SK-N-SH (cell line): ENCODE data around the gene EEF1A2. TPM values are rescaled to one million over a fixed set of nuclear protein-coding genes. Genes with fewer than 3 reads are reported as not detected.

Experiments
- CTCF ChIA-PET: fragments of 300-600, 350-600 bp; formaldehyde crosslinking; extraction: SDS; loops from one replicate; lab custom pipeline; 2021; lab: Yijun Ruan, JAX
- POLR2A ChIA-PET: fragments of 350-600 bp; sonication (Branson Sonifier 250); formaldehyde crosslinking; extraction: SDS; loops from one replicate; lab custom pipeline; 2020; ENCODE audit warnings: antibody characterized with exemption, inconsistent platforms; lab: Yijun Ruan, JAX
- DNase-seq: peaks from one replicate; pipeline ENCODE4 v3.0.0; 2012
- H2AFZ ChIP-seq: fragments of 200-600 bp; sonication (generic); 2 replicates; pipeline ENCODE4 v1.8.1; 2016; ENCODE audit warnings: antibody characterized with exemption, mild to moderate bottlenecking, low read depth
- H3F3A ChIP-seq: fragments of 200-600 bp; sonication (generic); replicated peaks from 2 replicates; pipeline ENCODE3; 2016; ENCODE audit warnings: antibody characterized with exemption, mild to moderate bottlenecking; ENCODE audit not compliant: insufficient read depth
- H3K27ac ChIP-seq, 2 experiments: fragments of 200-500 bp in 1 of 2; fragments of 200-600 bp in 1 of 2; sonication (Bioruptor generic) in 1 of 2; sonication (generic), shearing (Covaris generic) in 1 of 2; 2 replicates each; pipeline versions ENCODE4 v1.5.1 to v1.6.1; 2014 to 2016; ENCODE audit warnings: low read depth in 2 of 2, inconsistent platforms in 1 of 2, low read length in 1 of 2, mild to moderate bottlenecking in 1 of 2, mixed read lengths in 1 of 2
- H3K27me3 ChIP-seq: fragments of 200-600 bp; sonication (generic), shearing (Covaris generic); 2 replicates; pipeline ENCODE4 v1.6.1; 2016; ENCODE audit warnings: mixed run types; ENCODE audit not compliant: insufficient read depth
- H3K36me3 ChIP-seq, 2 experiments: fragments of 200-500 bp in 1 of 2; fragments of 200-600 bp in 1 of 2; sonication (Bioruptor generic) in 1 of 2; sonication (generic) in 1 of 2; replicated peaks in 1 of 2; 2 replicates each; pipeline versions ENCODE3 to v1.5.1; 2014 to 2016; ENCODE audit warnings: low read length in 1 of 2, mild to moderate bottlenecking in 1 of 2; ENCODE audit not compliant: insufficient read depth in 2 of 2, control insufficient read depth in 1 of 2
- H3K4me1 ChIP-seq, 2 experiments: fragments of 200-500 bp in 1 of 2; fragments of 200-600 bp in 1 of 2; sonication (Bioruptor generic) in 1 of 2; sonication (generic), shearing (Covaris generic) in 1 of 2; 2 replicates each; pipeline versions ENCODE4 v1.5.1 to v1.6.1; 2014 to 2016; ENCODE audit warnings: low read depth in 1 of 2, low read length in 1 of 2, mixed run types in 1 of 2; ENCODE audit not compliant: insufficient read depth in 2 of 2, control insufficient read depth in 1 of 2
- H3K4me2 ChIP-seq: fragments of 200-600 bp; sonication (generic), shearing (Covaris generic); 2 replicates; pipeline ENCODE4 v1.6.1; 2017; ENCODE audit warnings: mixed run types
- H3K4me3 ChIP-seq, 2 experiments: fragments of 200-500 bp in 1 of 2; fragments of 200-600 bp in 1 of 2; sonication (Bioruptor generic) in 1 of 2; sonication (generic), shearing (Covaris generic) in 1 of 2; 2 replicates each; pipeline versions ENCODE4 v1.5.1 to v1.8.1; 2014 to 2016; ENCODE audit warnings: low read depth in 2 of 2, inconsistent platforms in 1 of 2, low read length in 1 of 2, mild to moderate bottlenecking in 1 of 2, mixed read lengths in 1 of 2, moderate library complexity in 1 of 2
- H3K79me2 ChIP-seq: fragments of 200-600 bp; sonication (generic); 2 replicates; pipeline ENCODE4 v1.8.1; 2017; ENCODE audit warnings: mild to moderate bottlenecking; ENCODE audit not compliant: insufficient read depth
- H3K9ac ChIP-seq: fragments of 200-600 bp; sonication (generic); 2 replicates; pipeline ENCODE4 v1.6.1; 2017; ENCODE audit warnings: mixed run types
- H3K9me2 ChIP-seq: fragments of 200-600 bp; sonication (generic); 2 replicates; pipeline ENCODE4 v1.6.1; 2017; ENCODE audit warnings: mixed run types
- H3K9me3 ChIP-seq: fragments of 200-600 bp; sonication (generic); 2 replicates; pipeline ENCODE4 v1.6.1; 2017; ENCODE audit warnings: mixed run types, mild to moderate bottlenecking, moderate library complexity
- H4K20me1 ChIP-seq: fragments of 200-600 bp; sonication (generic); 2 replicates; pipeline ENCODE4 v1.6.1; 2017; ENCODE audit warnings: mild to moderate bottlenecking, mixed run types; ENCODE audit not compliant: insufficient read depth
- ELF1 ChIP-seq: IDR thresholded peaks from 2 replicates; pipeline ENCODE4 v1.4.0; 2012
- EP300 ChIP-seq, 2 experiments: IDR thresholded peaks; 2 replicates each; pipeline versions ENCODE4 v1.4.0 to v1.6.1; 2012; ENCODE audit warnings: borderline replicate concordance in 1 of 2, low read depth in 1 of 2, low read length in 1 of 2
- EZH2phosphoT487 ChIP-seq: fragments of 200-600 bp; sonication (generic); IDR thresholded peaks from 2 replicates; pipeline ENCODE4 v1.6.1; 2017; ENCODE audit warnings: low read depth, mixed run types, mild to moderate bottlenecking, antibody characterized with exemption, moderate library complexity, borderline replicate concordance
- FOSL2 ChIP-seq: IDR thresholded peaks from 2 replicates; pipeline ENCODE4 v1.4.0; 2012; ENCODE audit warnings: low read depth, mild to moderate bottlenecking, moderate library complexity, borderline replicate concordance
- GABPA ChIP-seq: IDR thresholded peaks from 2 replicates; pipeline ENCODE4 v1.4.0; 2012; ENCODE audit warnings: low read depth, mild to moderate bottlenecking
- GATA2 ChIP-seq: sonication (generic); formaldehyde crosslinking; IDR thresholded peaks from 2 replicates; pipeline ENCODE4 v1.5.0; 2020; ENCODE audit warnings: mild to moderate bottlenecking, missing genetic modification reagents
- MEF2A ChIP-seq: IDR thresholded peaks from 2 replicates; pipeline ENCODE4 v1.4.0; 2012; ENCODE audit warnings: low read depth, borderline replicate concordance
- WGBS: methylation state at CpG from one replicate; pipeline ENCODE4 v1.1.6; 2017; ENCODE audit warnings: low lambda C conversion rate; 5-methylcytosine and 5-hydroxymethylcytosine counted together
- polyA plus RNA-seq, 3 experiments: library from polyadenylated mRNA; depleted of rRNA; stranded (reverse); fragments of >200 nt; gene quantifications; 2 replicates each; pipeline ENCODE4 v1.2.3, GENCODE V29; 2012
- TF ChIP-seq, protein P1 (sequence below): fragments of 200-600 bp; sonication (generic); IDR thresholded peaks from 2 replicates; pipeline ENCODE4 v1.6.1; 2017; ENCODE audit warnings: antibody characterized with exemption, mild to moderate bottlenecking, moderate library complexity
- TF ChIP-seq, protein P2 (sequence below): IDR thresholded peaks from 2 replicates; pipeline ENCODE4 v1.4.0; 2012; ENCODE audit warnings: low read depth, borderline replicate concordance
- TF ChIP-seq, protein P3 (sequence below): IDR thresholded peaks from 2 replicates; pipeline ENCODE4 v1.4.0; 2012; ENCODE audit warnings: low read depth
- TF ChIP-seq, protein P4 (sequence below): fragments of 150-350 bp; IDR thresholded peaks from 2 replicates; pipeline ENCODE4 v1.6.1; 2017; ENCODE audit warnings: antibody characterized with exemption, low read length, low read depth, borderline replicate concordance

The EEF1A2 gene
- polyA plus RNA-seq, 1 of the 3 experiments (the other 2 are of a cell fraction): 16.5 TPM

DNA sequence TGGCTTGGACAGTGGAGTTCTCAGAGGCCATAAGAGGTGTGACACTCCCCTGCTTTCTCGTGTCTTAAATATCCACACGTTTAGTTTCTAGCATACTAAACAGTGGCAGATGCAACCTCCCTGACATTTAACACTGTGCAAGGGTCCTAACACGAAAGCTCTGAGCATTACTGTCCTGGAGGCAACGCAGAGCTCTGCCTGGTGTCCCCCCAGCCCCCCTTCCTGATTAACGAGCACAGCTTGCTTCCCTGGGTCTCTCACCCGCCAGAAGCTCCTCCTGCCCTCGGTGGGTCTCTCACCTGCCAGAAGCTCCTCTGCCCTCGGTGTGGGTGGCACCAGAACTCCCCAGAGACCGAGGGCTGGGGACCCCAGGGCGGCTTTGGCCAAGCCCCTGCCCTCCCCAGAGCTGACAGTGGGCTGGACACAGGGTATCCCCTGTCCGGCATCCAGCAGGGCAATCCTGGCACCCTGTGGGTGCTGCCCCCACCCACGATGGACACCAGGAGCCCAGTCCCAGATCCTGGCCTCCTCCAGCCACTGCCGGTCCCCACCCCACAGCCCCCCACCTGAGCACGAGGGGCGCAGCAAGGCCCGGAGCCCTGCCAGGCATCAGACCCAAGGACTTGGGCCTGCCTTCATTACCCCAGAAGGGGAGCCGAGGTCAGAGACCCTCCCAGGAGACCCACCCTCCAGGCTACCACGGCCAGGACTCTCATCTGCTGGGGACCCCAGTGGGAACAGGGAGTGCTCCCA, 14.1 kb downstream of the EEF1A2 start:
- no peaks in the 10 kb centered on the region for H3K79me2 ChIP-seq
- no peak overlapping the region for H3K4me3 ChIP-seq
- no peaks in the 10 kb centered on the region for H4K20me1 ChIP-seq
- no peaks in the 10 kb centered on the region for H3F3A ChIP-seq
- no peak overlapping the region for H3K4me2 ChIP-seq
- ChIA-PET CTCF (interaction anchor here (0.7 to 5.9 kb wide), 9 partner anchors 9 to 53 kb away, joined by 3 to 53 read pairs (median 7); partner anchors contain the start of gene PTK6), POLR2A (interaction anchor here (0.8 to 1.6 kb wide), 5 partner anchors 10 to 32 kb away, joined by 3 to 9 read pairs (median 5); no protein-coding TSS in a partner anchor)
- no peak overlapping the region for H2AFZ ChIP-seq
- H3K9me3 ChIP-seq: no peaks in the 10 kb centered on the region
- DNase-seq: peak; percentile 58
- no peaks in the 10 kb centered on the region for H3K36me3 ChIP-seq
- TF ChIP-seq, protein P1, sequence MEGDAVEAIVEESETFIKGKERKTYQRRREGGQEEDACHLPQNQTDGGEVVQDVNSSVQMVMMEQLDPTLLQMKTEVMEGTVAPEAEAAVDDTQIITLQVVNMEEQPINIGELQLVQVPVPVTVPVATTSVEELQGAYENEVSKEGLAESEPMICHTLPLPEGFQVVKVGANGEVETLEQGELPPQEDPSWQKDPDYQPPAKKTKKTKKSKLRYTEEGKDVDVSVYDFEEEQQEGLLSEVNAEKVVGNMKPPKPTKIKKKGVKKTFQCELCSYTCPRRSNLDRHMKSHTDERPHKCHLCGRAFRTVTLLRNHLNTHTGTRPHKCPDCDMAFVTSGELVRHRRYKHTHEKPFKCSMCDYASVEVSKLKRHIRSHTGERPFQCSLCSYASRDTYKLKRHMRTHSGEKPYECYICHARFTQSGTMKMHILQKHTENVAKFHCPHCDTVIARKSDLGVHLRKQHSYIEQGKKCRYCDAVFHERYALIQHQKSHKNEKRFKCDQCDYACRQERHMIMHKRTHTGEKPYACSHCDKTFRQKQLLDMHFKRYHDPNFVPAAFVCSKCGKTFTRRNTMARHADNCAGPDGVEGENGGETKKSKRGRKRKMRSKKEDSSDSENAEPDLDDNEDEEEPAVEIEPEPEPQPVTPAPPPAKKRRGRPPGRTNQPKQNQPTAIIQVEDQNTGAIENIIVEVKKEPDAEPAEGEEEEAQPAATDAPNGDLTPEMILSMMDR: no peak
- no peak for TF ChIP-seq MEF2A
- TF ChIP-seq, protein P2, sequence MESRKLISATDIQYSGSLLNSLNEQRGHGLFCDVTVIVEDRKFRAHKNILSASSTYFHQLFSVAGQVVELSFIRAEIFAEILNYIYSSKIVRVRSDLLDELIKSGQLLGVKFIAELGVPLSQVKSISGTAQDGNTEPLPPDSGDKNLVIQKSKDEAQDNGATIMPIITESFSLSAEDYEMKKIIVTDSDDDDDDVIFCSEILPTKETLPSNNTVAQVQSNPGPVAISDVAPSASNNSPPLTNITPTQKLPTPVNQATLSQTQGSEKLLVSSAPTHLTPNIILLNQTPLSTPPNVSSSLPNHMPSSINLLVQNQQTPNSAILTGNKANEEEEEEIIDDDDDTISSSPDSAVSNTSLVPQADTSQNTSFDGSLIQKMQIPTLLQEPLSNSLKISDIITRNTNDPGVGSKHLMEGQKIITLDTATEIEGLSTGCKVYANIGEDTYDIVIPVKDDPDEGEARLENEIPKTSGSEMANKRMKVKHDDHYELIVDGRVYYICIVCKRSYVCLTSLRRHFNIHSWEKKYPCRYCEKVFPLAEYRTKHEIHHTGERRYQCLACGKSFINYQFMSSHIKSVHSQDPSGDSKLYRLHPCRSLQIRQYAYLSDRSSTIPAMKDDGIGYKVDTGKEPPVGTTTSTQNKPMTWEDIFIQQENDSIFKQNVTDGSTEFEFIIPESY: no peak
- TF ChIP-seq GABPA: no peak
- no peak for TF ChIP-seq FOSL2
- no peak for TF ChIP-seq ELF1
- TF ChIP-seq GATA2: no peak
- TF ChIP-seq, protein P3, sequence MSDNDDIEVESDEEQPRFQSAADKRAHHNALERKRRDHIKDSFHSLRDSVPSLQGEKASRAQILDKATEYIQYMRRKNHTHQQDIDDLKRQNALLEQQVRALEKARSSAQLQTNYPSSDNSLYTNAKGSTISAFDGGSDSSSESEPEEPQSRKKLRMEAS: no peak
- no peak for TF ChIP-seq EZH2phosphoT487
- TF ChIP-seq EP300 (IDR thresholded peaks at IDR 0.05; ENCODE audit: borderline replicate concordance in 1 of 2, low read depth in 1 of 2, low read length in 1 of 2): no peak
- TF ChIP-seq, protein P4, sequence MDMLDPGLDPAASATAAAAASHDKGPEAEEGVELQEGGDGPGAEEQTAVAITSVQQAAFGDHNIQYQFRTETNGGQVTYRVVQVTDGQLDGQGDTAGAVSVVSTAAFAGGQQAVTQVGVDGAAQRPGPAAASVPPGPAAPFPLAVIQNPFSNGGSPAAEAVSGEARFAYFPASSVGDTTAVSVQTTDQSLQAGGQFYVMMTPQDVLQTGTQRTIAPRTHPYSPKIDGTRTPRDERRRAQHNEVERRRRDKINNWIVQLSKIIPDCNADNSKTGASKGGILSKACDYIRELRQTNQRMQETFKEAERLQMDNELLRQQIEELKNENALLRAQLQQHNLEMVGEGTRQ: no peak
- H3K27ac ChIP-seq: peak overlapping the region in 1 of 2 experiments; percentile 1; a peak in 1 of 4 replicates
- H3K27me3 ChIP-seq: no peaks in the 10 kb centered on the region
- no peaks in the 10 kb centered on the region for H3K9me2 ChIP-seq
- H3K9ac ChIP-seq: no peak overlapping the region
- 34% methylated on average over 8 of the region's 18 CpGs for WGBS
- H3K4me1 ChIP-seq: peaks cover 0 to 43% of the 10 kb centered on the region in 2 experiments; a peak in 1 of 4 replicates
